ENCODE results near the gene NR2C2.

The NR2C2 gene

GRCh38 chr3:14976317-14976716 lies 28.9 kb downstream of the NR2C2 start:
- H3K27ac ChIP-seq (replicated peaks; ENCODE audit: low read length): no peak overlapping the region
- no peak overlapping the region for H2BK5ac ChIP-seq (ENCODE audit: low read length)
- H3K4me3 ChIP-seq (ENCODE audit: low read length in 2 of 2): no peak overlapping the region
- no peak overlapping the region for H3K4ac ChIP-seq (ENCODE audit: low read length)
- H3K18ac ChIP-seq (ENCODE audit: low read length): no peak overlapping the region
- H3K14ac ChIP-seq (ENCODE audit: low read length): no peak overlapping the region
- no peak overlapping the region for H2BK120ac ChIP-seq (ENCODE audit: low read depth, low read length)
- H2AFZ ChIP-seq (ENCODE audit: low read length): no peak overlapping the region
- H2BK12ac ChIP-seq (ENCODE audit: low read length): no peak overlapping the region
- H3K9me3 ChIP-seq (replicated peaks in 1 of 2; ENCODE audit: control insufficient read depth in 2 of 2, insufficient read depth in 1 of 2, low read depth in 1 of 2, low read length in 2 of 2): peaks cover 0 to 23% of the 10 kb centered on the region in 2 donors
- H2BK15ac ChIP-seq (ENCODE audit: low read length): no peak overlapping the region
- no peak overlapping the region for H3K4me2 ChIP-seq (ENCODE audit: insufficient read depth, low read length, poor library complexity, severe bottlenecking)
- H3K23ac ChIP-seq (ENCODE audit: low read depth, low read length, poor library complexity): no peak overlapping the region
- H3K27me3 ChIP-seq (ENCODE audit: control insufficient read depth in 3 of 3, insufficient read depth in 3 of 3, low read depth in 1 of 3, low read length in 3 of 3): no peaks in the 10 kb centered on the region
- H4K91ac ChIP-seq (ENCODE audit: low read depth, low read length, poor library complexity): no peak overlapping the region
- peaks cover 1 to 15% of the 10 kb centered on the region in 2 donors for H3K4me1 ChIP-seq (ENCODE audit: control insufficient read depth in 2 of 2, insufficient read depth in 1 of 2, low read depth in 1 of 2, low read length in 2 of 2)
- no peak overlapping the region for H3K9ac ChIP-seq (ENCODE audit: low read depth, low read length, poor library complexity)
- DNase-seq (ENCODE audit: low spot score): no peak
- no CpG with 5 or more reads among the region's 1 CpG for WGBS, 2 donors (ENCODE audit: extremely low coverage in 2 of 2, insufficient read length in 2 of 2, insufficient replicate concordance in 1 of 2)
- no peak overlapping the region for H4K8ac ChIP-seq (ENCODE audit: low read depth, low read length)
- no peaks in the 10 kb centered on the region for H3K79me1 ChIP-seq (ENCODE audit: low read depth, low read length)
- no peak overlapping the region for H2AK5ac ChIP-seq (ENCODE audit: low read depth, low read length)
- H3K36me3 ChIP-seq (replicated peaks in 1 of 2; ENCODE audit: control insufficient read depth in 2 of 2, insufficient read depth in 2 of 2, low read length in 2 of 2): peaks cover 2 to 41% of the 10 kb centered on the region in 2 donors

DNA sequence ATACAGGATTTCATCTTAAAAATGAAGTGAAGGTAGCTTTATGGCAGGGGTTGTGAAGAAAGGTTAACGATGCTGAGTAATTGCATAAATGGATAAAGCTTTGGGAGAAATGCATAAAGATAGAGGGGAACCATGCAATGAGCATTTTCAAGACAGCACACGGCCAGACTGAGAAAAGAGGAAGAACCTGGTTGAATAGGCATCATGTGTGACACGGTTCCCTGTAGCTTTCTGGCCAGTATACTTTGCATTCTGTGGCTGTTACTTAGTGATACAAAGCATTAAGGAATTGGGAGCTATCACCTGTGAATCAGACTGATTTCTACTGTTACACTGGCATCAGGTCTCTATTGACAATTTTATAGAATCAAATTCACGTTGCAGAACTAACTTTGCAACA lies 33.3 kb downstream of the NR2C2 start:
- DNase-seq (ENCODE audit: low spot score): no peak
- no CpG with 5 or more reads among the region's 4 CpGs for WGBS, 2 donors (ENCODE audit: extremely low coverage in 2 of 2, insufficient read length in 2 of 2, insufficient replicate concordance in 1 of 2)

GRCh38 chr3:14984581-14985113 lies 37.3 kb downstream of the NR2C2 start:
- peaks cover 0 to under 1% of the 10 kb centered on the region in 2 donors for H3K4me1 ChIP-seq (ENCODE audit: control insufficient read depth in 2 of 2, insufficient read depth in 1 of 2, low read depth in 1 of 2, low read length in 2 of 2)
- no peak overlapping the region for H3K27ac ChIP-seq (replicated peaks; ENCODE audit: low read length)
- no peaks in the 10 kb centered on the region for H3K79me1 ChIP-seq (ENCODE audit: low read depth, low read length)
- H3K4me2 ChIP-seq (ENCODE audit: insufficient read depth, low read length, poor library complexity, severe bottlenecking): no peak overlapping the region
- H3K9me3 ChIP-seq (replicated peaks in 1 of 2; ENCODE audit: control insufficient read depth in 2 of 2, insufficient read depth in 1 of 2, low read depth in 1 of 2, low read length in 2 of 2): peaks cover 1 to 7% of the 10 kb centered on the region in 2 donors
- H4K91ac ChIP-seq (ENCODE audit: low read depth, low read length, poor library complexity): no peak overlapping the region
- no peak overlapping the region for H2AK5ac ChIP-seq (ENCODE audit: low read depth, low read length)
- no peak overlapping the region for H3K18ac ChIP-seq (ENCODE audit: low read length)
- DNase-seq (ENCODE audit: low spot score): no peak
- H3K4ac ChIP-seq (ENCODE audit: low read length): no peak overlapping the region
- no peak overlapping the region for H3K9ac ChIP-seq (ENCODE audit: low read depth, low read length, poor library complexity)
- H2BK5ac ChIP-seq (ENCODE audit: low read length): no peak overlapping the region
- no peak overlapping the region for H3K23ac ChIP-seq (ENCODE audit: low read depth, low read length, poor library complexity)
- H2BK120ac ChIP-seq (ENCODE audit: low read depth, low read length): no peak overlapping the region
- no peak overlapping the region for H4K8ac ChIP-seq (ENCODE audit: low read depth, low read length)
- H3K14ac ChIP-seq (ENCODE audit: low read length): no peak overlapping the region
- H2BK15ac ChIP-seq (ENCODE audit: low read length): no peak overlapping the region
- H3K27me3 ChIP-seq (ENCODE audit: control insufficient read depth in 3 of 3, insufficient read depth in 3 of 3, low read depth in 1 of 3, low read length in 3 of 3): no peaks in the 10 kb centered on the region
- H3K4me3 ChIP-seq (ENCODE audit: low read length in 2 of 2): no peak overlapping the region
- H2BK12ac ChIP-seq (ENCODE audit: low read length): no peak overlapping the region
- WGBS, 2 donors (ENCODE audit: extremely low coverage in 2 of 2, insufficient read length in 2 of 2, insufficient replicate concordance in 1 of 2): no CpG with 5 or more reads among the region's 3 CpGs
- peaks cover 0 to 22% of the 10 kb centered on the region in 2 donors for H3K36me3 ChIP-seq (replicated peaks in 1 of 2; ENCODE audit: control insufficient read depth in 2 of 2, insufficient read depth in 2 of 2, low read length in 2 of 2)
- H2AFZ ChIP-seq (ENCODE audit: low read length): no peak overlapping the region

More for the DNA sequence above, 33.3 kb downstream of the NR2C2 start:
- H3K27ac ChIP-seq (replicated peaks; ENCODE audit: low read length): no peak overlapping the region
- no peak overlapping the region for H3K23ac ChIP-seq (ENCODE audit: low read depth, low read length, poor library complexity)
- H2BK12ac ChIP-seq (ENCODE audit: low read length): no peak overlapping the region
- no peak overlapping the region for H2BK120ac ChIP-seq (ENCODE audit: low read depth, low read length)
- no peak overlapping the region for H2BK5ac ChIP-seq (ENCODE audit: low read length)
- H3K79me1 ChIP-seq (ENCODE audit: low read depth, low read length): no peaks in the 10 kb centered on the region
- no peak overlapping the region for H2BK15ac ChIP-seq (ENCODE audit: low read length)
- no peak overlapping the region for H3K4me2 ChIP-seq (ENCODE audit: insufficient read depth, low read length, poor library complexity, severe bottlenecking)
- H3K9me3 ChIP-seq (replicated peaks in 1 of 2; ENCODE audit: control insufficient read depth in 2 of 2, insufficient read depth in 1 of 2, low read depth in 1 of 2, low read length in 2 of 2): peaks cover 0 to 7% of the 10 kb centered on the region in 2 donors
- H2AFZ ChIP-seq (ENCODE audit: low read length): no peak overlapping the region
- no peak overlapping the region for H4K8ac ChIP-seq (ENCODE audit: low read depth, low read length)
- no peak overlapping the region for H3K18ac ChIP-seq (ENCODE audit: low read length)
- peaks cover 0 to 24% of the 10 kb centered on the region in 2 donors for H3K36me3 ChIP-seq (replicated peaks in 1 of 2; ENCODE audit: control insufficient read depth in 2 of 2, insufficient read depth in 2 of 2, low read length in 2 of 2)
- H4K91ac ChIP-seq (ENCODE audit: low read depth, low read length, poor library complexity): no peak overlapping the region
- no peak overlapping the region for H3K9ac ChIP-seq (ENCODE audit: low read depth, low read length, poor library complexity)
- no peak overlapping the region for H3K14ac ChIP-seq (ENCODE audit: low read length)
- H3K4me1 ChIP-seq (ENCODE audit: control insufficient read depth in 2 of 2, insufficient read depth in 1 of 2, low read depth in 1 of 2, low read length in 2 of 2): peaks cover 1 to 15% of the 10 kb centered on the region in 2 donors
- no peaks in the 10 kb centered on the region for H3K27me3 ChIP-seq (ENCODE audit: control insufficient read depth in 3 of 3, insufficient read depth in 3 of 3, low read depth in 1 of 3, low read length in 3 of 3)
- no peak overlapping the region for H3K4ac ChIP-seq (ENCODE audit: low read length)
- H2AK5ac ChIP-seq (ENCODE audit: low read depth, low read length): no peak overlapping the region
- no peak overlapping the region for H3K4me3 ChIP-seq (ENCODE audit: low read length in 2 of 2)

DNA sequence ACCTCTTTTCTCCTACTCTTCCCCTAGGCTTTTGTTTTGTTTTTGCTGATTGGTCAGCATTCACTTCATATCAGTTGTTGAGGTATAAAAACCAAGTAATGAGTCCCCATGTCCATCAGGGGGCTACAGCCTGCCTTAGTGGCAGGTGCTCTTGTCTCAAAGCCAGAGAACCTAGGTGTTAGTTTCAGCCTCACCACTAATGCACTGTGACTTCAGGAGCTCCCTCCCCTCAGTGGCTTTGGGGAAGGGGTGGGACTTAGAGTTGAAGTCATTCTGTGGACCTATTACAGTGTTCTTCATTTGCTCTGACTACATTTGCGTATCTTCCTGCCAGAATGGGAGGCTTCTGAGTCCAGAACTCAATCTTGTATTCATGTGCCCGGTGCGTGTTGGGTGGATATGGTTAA lies 41.6 kb downstream of the NR2C2 start:
- DNase-seq (ENCODE audit: low spot score): no peak
- H2BK15ac ChIP-seq (ENCODE audit: low read length): no peak overlapping the region

More for the DNA sequence above, 41.6 kb downstream of the NR2C2 start:
- Histone ChIP-seq H3K9ac (ENCODE audit: low read depth, low read length, poor library complexity) (no peak overlapping the region), H3K27ac (replicated peaks; ENCODE audit: low read length) (no peak overlapping the region), H2AFZ (ENCODE audit: low read length) (no peak overlapping the region), H3K36me3 (replicated peaks in 1 of 2; ENCODE audit: control insufficient read depth in 2 of 2, insufficient read depth in 2 of 2, low read length in 2 of 2) (peaks cover 0 to 3% of the 10 kb centered on the region in 2 donors), H3K27me3 (ENCODE audit: control insufficient read depth in 3 of 3, insufficient read depth in 3 of 3, low read depth in 1 of 3, low read length in 3 of 3) (no peaks in the 10 kb centered on the region), H3K4ac (ENCODE audit: low read length) (no peak overlapping the region), H3K9me3 (replicated peaks in 1 of 2; ENCODE audit: control insufficient read depth in 2 of 2, insufficient read depth in 1 of 2, low read depth in 1 of 2, low read length in 2 of 2) (peaks cover 1 to 7% of the 10 kb centered on the region in 2 donors), H2BK5ac (ENCODE audit: low read length) (no peak overlapping the region), H3K4me2 (ENCODE audit: insufficient read depth, low read length, poor library complexity, severe bottlenecking) (no peak overlapping the region), H3K14ac (ENCODE audit: low read length) (no peak overlapping the region), H3K4me1 (ENCODE audit: control insufficient read depth in 2 of 2, insufficient read depth in 1 of 2, low read depth in 1 of 2, low read length in 2 of 2) (peaks cover 5 to 15% of the 10 kb centered on the region in 2 donors), H2AK5ac (ENCODE audit: low read depth, low read length) (no peak overlapping the region), H2BK12ac (ENCODE audit: low read length) (no peak overlapping the region), H3K79me1 (ENCODE audit: low read depth, low read length) (no peaks in the 10 kb centered on the region), H3K4me3 (ENCODE audit: low read length in 2 of 2) (no peak overlapping the region), H4K8ac (ENCODE audit: low read depth, low read length) (no peak overlapping the region), H3K23ac (ENCODE audit: low read depth, low read length, poor library complexity) (no peak overlapping the region), H4K91ac (ENCODE audit: low read depth, low read length, poor library complexity) (no peak overlapping the region), H2BK120ac (ENCODE audit: low read depth, low read length) (no peak overlapping the region), H3K18ac (ENCODE audit: low read length) (no peak overlapping the region)
- no CpG with 5 or more reads among the region's 3 CpGs for WGBS, 2 donors (ENCODE audit: extremely low coverage in 2 of 2, insufficient read length in 2 of 2, insufficient replicate concordance in 1 of 2)
